Activated CD8-positive, alpha-beta memory T cell treated with anti-CD3 and anti-CD28 coated beads, Interleukin-2, amount 50 U/mL, for 24 hours (primary cell): Measurements from ENCODE around the gene GALNT2.
A peak's percentile ranks its signal among the peaks of the same experiment; 100 is the strongest.

Source experiments
- DNase-seq: peaks from one replicate; pipeline ENCODE4 v3.0.0-alpha.2; 2020; ENCODE audit errors: extremely low read depth

Gene GALNT2

GRCh38 chr1:230261928-230262650 is 195.1 kb downstream of the GALNT2 start:
- DNase-seq, result no peak

DNA sequence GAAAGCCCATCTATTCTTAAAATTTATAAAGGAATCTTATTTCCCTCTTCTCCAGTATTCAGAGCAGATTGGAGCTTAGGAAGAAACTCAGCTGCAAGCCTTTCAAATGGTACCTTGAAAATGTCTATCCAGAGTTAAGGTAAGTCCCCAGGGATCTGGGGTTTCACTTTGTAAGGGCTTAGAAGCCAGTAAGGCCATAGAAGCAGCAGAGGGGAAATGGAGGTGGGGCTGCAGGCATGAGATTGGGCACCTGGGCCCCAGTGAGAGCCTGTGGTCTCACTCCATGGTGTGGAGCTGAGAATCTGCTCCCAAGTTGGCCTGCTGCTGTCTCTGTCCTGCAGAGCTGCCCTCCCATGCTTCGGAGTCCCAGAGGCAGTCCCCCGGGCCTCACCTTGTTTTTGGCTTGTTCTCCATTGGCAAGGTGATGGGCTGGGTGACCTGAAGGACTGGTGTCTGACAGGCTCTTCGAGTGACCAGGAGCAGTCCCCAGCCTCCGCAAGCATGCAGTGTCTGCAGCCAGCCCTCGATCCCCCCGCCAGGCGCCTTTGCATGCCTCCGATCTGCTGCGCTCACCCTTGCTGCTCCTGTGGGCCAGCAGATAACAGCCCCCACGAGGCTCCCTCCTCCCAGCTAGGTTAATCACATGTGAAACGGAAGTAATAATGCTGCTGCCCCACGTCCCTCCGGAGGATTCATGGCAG is 196.0 kb downstream of the GALNT2 start:
- no peak for DNase-seq

DNA sequence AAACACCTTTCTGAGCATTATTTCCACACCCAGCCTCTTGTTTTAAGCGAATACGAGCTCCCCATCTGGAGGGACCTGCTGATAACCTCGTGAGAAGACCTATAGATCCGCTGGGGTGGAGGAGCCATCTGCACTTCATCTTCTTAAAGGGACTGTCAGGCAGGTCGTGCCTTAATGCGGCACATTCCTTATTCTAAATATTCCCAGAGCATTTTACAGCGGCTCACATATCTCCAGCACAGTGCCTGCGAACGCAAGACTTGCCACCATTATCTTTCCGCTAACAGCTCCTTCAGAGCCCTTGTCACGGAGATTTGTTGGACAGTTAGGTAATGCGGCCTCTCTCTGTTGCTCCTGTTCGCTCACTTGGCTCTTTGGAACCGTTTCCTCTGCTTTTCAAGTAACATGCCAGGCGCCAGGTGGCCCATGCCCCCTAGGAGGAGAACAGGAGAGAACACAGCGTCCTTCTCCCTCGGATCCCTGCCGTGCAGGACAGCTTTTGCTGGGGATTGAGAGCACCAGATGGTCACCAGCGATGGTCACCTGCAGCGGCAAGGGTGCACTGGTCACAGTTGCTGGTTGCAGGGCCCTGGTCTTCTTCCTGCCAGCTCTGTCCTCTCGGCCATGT is 196.6 kb downstream of the GALNT2 start:
- no peak for DNase-seq

- DNase-seq, result no peak
Observed at GRCh38 chr1:230264342-230264741, 197.3 kb downstream of the GALNT2 start.

GRCh38 chr1:230265200-230266115 is 198.4 kb downstream of the GALNT2 start:
- no peak for DNase-seq

DNA sequence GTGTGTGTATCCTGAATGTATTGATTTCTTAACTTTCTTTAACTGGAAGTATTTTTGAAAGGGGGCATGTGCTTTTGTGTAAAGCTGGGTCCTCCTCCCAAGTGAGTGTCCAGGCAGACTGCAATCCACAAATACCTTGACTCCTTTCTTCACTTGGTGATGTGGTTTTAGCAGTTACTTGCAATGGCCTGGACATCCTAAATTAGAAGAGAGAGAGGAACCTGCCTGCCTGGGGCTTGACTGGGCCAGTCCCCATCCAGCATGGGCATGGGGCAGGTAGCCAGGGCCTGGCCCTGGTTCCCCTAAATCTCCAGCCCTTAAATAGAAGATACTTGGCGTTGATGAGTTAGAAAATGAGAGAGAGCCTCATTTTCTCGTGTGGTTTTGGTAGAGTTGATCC is 199.4 kb downstream of the GALNT2 start:
- DNase-seq, result no peak

- DNase-seq, result no peak
Observed at GRCh38 chr1:230267338-230268065, 200.5 kb downstream of the GALNT2 start.

DNA sequence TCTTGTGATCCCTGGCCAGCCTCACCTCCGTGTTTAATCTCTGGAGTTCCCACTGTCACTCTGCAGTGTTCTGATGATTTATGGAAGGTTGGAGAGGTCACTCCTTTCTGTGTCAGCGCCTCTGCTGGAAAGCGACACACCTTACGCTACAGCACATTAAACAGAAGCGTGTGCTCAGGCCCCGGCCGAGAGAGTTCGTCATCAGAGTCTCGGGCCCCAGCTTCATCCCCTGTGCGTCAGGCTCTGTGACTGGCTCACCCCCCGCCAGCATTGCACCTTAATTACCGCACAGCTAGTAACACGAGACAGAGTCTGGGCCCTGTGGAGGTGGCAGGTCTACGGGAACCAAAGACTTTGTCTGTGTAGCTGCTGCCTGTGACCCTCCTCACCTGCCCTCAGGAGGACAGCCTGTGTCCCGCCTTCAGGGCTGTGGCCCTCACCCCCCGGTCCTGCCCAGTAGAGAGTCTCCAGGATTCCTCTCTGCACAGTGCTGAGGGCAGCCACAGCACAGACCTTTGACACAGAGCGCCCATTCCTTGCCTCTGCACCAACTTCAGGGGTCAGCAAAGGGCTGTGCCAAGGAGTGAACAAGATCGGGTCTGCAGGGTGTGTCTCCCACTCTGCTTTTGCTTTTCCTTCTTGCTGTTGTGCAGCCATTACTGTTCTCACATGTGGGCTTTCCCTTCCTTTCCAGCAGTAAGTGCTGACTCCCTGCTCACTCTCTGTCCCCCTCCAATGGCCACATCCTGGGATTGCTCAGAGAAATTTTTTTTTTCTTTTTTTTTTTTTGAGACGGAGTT is 201.5 kb downstream of the GALNT2 start:
- DNase-seq, result no peak

- DNase-seq, result no peak
Observed at GRCh38 chr1:230270185-230270558, 203.1 kb downstream of the GALNT2 start.

DNA sequence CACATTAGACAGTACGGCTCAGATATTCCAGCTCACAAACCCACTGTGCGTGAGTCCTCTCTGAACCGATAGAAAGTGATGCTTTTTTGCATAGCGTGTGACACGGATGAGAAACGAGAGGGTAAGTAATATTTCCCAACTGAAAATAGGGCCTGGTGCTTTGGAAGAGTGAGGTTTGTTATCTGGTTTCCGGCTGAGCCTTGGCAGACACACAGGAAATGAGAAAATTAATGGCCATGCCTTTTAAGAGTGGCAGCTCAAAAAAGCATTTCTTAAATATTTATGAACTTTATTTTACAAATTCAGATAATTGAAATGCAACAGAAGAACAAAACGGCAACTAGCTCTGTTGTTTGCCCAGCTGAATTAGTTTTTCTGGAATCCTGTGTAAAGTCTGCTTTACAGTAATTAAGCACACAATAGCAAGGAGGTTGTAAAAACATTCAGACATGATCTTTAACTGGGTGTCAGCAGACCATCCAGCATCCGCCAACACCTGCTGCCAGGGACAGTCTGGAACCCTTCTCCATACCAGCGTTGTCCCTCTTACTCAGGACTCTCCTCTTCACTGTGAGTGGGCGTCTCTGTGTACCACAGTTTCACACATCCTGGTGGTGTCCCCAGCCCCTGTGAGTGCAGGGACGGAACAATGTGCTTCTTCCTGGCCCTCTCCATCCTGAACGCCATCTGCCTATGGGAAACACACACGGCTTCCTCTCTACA is 203.7 kb downstream of the GALNT2 start:
- peak; percentile 7 for DNase-seq

- no peak for DNase-seq
Observed at GRCh38 chr1:230271300-230272035, 204.4 kb downstream of the GALNT2 start.

GRCh38 chr1:230272557-230272956 is 205.5 kb downstream of the GALNT2 start:
- DNase-seq, result no peak

- DNase-seq, result no peak
Observed at GRCh38 chr1:230273141-230273710, 206.2 kb downstream of the GALNT2 start.

DNA sequence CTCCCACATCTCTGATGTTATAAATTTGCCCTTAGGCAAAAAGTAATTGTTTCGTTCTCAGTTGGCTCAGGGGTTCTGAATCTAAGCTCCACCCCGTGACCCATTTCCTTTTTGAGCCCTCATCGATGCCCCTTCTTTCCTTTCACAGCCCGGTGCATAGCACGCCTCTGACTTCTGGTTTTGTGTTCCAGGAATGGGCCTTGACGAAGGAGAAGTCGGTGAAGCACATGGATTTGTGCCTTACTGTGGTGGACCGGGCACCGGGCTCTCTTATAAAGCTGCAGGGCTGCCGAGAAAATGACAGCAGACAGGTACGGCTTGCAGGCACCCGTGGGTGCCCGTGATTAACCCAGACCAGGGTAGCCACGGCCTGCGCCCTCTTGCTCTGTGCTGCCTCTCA is 207.2 kb downstream of the GALNT2 start:
- DNase-seq, result no peak

DNA sequence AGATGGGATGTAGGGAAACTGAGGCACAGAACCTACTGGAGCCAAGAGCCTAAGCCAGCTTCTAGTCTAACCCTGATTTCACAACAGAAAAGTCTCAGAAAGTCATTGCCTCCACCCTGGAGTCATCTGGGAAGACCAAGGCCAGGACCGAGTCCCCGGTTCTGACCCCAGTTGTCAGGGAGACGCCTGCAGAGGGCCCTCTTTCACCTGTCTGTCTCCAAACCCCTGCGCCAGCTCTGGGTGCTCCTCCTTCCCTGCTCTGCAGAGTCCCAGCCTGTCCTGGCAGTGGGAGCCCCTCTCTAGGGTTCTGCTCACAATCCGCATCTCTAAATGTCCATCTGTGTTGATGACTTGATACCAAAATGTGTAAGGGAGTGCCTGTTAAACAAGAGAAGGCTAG is 209.4 kb downstream of the GALNT2 start:
- no peak for DNase-seq

GRCh38 chr1:230277201-230278025 is 210.4 kb downstream of the GALNT2 start:
- DNase-seq, result no peak

GRCh38 chr1:230278376-230278775 is 211.3 kb downstream of the GALNT2 start:
- no peak for DNase-seq
